Activated effector memory CD4-positive, alpha-beta T cell treated with Interleukin-2 at 50 U/mL for 16 hours (primary cell): ENCODE results near the gene OGDHL.
"Not testable (repeated sequence)": the region's sequence is repeated elsewhere in the genome, so short reads cannot be mapped to it uniquely, and the experiment has no call there.

ENCODE experiments used
- DNase-seq: peaks from one replicate; pipeline ENCODE4 v3.0.0-alpha.2; 2020

The OGDHL gene

GRCh38 chr10:49761789-49762565 is at the start of gene OGDHL:
Gene OGDHL, minus strand, starts transcription at chr10:49762323. Its CDS starts 3,731 bp downstream, at chr10:49758592.
- no peak for DNase-seq

GRCh38 chr10:49803988-49804387 is 41.9 kb upstream of the OGDHL start:
- DNase-seq, result no peak

- no peak for DNase-seq
Measured at GRCh38 chr10:49798275-49798674, 36.2 kb upstream of the OGDHL start.

DNA sequence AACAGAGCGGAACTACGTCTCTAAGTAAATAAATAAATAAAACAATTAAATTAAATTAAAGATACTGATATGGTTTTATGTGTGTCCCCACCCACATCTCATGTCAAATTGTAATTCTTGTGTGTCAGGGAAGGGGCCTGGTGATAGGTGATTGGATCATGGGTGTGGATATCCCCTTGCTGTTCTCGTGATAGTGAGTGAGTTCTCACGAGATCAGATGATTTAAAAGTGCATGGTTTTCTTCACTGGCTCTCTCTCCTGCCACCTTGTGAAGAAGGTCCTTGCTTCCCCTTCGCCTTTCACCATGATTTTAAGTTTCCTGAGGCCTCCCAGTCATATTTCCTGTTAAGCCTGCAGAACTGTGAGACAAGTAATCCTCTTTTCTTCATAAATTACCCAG is 29.0 kb upstream of the OGDHL start:
- no peak for DNase-seq

GRCh38 chr10:49784681-49785080 is 22.6 kb upstream of the OGDHL start:
- no peak for DNase-seq

DNA sequence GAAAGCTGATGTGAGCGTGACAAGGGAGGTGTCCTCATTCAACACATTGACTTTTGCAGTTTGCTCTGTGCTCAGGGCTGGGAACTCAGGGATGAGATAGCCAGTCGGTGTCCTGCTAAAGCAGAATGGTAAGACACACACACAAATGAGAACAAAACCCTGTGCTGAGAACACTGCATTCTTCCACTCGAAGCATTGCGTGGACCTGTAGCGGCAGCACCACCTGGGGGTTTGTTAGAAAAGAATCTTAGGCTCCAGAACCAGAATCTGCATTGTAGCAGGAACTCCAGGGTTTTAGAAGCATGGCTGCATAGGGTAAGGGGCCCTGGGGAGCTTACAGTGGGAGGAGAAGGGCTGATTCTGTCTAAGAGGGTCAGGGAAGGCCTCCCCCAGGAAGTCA is 21.5 kb upstream of the OGDHL start:
- DNase-seq, result no peak

- no peak for DNase-seq
Measured at GRCh38 chr10:49781247-49781646, 19.1 kb upstream of the OGDHL start.

- no peak for DNase-seq
Measured at GRCh38 chr10:49778197-49778596, 16.1 kb upstream of the OGDHL start.

DNA sequence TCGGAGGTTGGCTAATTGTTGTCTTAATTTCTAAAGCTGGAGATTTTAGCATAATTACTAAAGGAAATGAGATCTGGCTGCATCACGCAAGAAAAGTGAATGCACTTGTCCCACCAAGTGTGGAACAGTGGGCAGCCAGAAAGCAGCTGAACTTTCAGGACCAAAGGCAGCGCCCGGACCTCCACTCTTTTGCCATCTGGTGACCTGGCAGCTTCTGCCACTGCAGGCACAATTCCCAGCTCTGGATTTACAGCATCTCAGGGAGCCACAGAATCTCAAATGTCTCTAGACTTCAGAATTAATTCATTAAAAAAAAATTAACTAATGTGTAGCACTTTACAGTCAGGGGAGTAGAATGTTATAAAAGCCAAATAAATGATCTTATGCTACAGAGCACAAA is 14.7 kb upstream of the OGDHL start:
- DNase-seq, result no peak

- no peak for DNase-seq
Measured at GRCh38 chr10:49775014-49775413, 12.9 kb upstream of the OGDHL start.

DNA sequence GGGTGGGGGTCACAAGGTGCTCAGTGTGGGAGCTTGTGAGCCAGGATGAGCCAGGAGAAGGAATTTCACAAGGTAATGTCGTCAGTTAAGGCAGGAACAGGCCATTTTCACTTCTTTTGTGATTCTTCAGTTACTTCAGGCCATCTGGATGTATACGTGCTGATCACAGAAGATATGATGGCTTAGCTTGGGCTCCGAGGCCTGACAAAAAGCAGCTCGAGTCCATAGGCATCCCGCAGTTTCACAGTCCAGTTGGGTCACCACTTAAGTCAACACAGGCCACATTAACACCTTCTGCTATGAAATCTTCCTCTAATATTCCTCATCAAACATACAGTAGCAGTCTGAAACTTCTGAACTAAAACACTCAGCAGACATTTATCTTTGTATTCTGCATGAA is 10.8 kb upstream of the OGDHL start:
- DNase-seq, result not testable (repeated sequence)

GRCh38 chr10:49771046-49771445 is 8.9 kb upstream of the OGDHL start:
- DNase-seq, result not testable (repeated sequence)

GRCh38 chr10:49769692-49770091 is 7.6 kb upstream of the OGDHL start:
- no peak for DNase-seq

GRCh38 chr10:49768731-49769130 is 6.6 kb upstream of the OGDHL start:
- no peak for DNase-seq

- no peak for DNase-seq
Measured at GRCh38 chr10:49768329-49768728, 6.2 kb upstream of the OGDHL start.

DNA sequence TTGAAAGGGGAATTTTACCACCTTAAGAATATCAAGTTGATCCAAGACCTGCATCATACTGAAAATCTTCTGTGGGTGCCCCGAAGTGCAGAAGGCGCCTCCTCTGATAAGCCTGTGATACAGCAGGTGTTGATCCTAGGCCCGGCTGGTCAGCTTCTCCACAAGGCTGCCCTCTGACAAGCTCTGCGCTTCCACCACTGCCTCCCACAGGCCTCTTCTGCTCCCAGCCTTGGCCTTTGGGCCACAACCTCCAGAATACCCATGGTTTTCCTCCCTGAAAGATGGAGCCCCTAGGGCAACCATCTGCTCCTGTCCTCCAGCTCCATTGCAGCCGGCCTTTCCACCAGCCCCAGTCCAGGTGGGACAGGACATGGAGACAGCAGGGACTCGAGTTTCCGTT is 5.6 kb upstream of the OGDHL start:
- DNase-seq, result no peak

DNA sequence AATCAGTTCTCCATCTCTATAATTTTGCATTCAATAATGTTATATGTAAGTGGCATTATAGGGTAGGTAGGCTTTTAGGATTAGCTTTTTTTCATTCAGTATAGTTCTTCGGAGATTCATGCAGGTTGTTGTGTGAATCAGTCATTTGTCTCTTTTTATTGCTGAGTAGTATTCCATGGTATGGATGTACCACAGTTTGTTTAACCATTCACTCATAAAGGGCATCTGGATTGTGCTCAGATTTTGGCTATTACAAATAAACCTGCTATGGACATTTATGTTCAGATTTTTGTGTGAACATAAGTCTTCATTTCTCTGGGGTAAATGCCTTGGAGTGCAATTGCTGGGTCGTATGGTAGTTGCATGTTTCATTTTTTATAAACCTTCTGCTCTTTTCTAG is 4.4 kb upstream of the OGDHL start:
- no peak for DNase-seq

- no peak for DNase-seq
Measured at GRCh38 chr10:49762566-49762877, 399 bp upstream of the OGDHL start.

- DNase-seq, result no peak
Measured at GRCh38 chr10:49761201-49761788, 828 bp downstream of the OGDHL start.

GRCh38 chr10:49760789-49761188 is 1.3 kb downstream of the OGDHL start:
- DNase-seq, result no peak

DNA sequence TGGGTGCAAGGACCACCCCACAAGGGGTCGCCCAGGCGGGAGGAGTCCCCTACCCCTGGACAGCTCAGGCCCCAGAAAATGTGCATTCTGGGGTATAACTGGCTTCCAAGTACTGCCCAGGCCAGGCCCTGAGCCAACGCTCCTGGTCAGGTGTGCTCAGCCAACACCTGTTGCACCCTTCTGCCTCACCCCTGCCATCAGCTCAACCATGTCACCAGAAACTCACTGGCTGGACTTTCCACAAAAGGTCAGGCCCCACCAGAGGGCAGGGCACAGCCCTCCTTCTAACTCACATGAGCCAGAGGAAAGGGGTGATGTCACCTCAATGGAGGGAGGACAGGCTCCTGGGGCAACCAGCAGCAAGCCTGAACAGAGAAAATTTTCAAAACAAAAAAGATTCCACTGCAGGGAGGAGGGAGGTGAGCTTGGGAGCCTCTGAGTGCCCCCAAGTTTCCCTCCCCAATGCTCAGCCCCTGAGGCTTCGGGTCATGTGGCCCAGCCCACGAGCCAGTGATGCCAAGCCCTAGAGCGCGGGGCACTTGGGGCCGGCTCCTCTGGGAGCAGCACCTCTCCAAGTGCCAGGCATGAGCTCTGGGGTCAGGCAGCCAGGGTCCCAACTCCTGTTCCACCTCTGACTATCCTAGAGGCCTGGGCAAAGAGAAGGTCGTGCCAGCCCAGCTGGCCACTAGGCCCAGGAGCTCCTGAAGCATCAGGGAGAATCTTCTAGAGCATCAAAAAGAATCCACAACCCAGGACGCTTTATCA is 2.2 kb downstream of the OGDHL start:
- no peak for DNase-seq

DNA sequence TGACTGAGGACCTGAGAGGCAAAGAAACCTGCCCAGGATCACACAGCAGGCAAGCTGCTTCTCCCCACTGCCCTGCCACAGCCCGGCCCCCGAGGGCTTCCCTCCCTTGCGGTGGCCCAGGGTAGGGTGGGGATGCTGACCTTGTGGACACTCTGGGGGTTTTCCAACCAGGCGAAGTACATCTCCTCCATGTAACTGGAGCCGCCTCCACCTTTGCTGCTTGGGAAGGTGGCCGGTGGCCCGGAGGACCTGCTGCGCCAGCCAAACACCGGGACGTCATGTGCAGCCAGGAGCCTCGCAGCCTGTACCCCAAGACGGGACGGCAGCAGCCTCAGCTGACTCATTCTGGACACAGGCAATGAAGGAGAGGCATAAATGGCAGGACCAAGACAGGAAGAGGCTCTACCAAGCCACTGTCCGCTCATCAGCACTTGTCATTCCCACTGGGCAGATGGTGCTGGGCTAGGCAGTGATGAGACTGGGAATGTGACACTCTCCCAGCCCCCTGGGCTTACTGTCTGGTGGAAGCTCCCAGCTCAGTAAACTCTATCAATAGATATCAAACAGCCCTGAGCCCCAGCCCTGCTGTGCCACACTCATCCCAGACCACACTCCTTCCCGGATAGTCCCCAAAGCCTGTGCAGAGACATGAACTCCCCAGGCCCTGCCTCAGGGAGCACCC is 3.7 kb downstream of the OGDHL start:
- DNase-seq, result no peak

DNA sequence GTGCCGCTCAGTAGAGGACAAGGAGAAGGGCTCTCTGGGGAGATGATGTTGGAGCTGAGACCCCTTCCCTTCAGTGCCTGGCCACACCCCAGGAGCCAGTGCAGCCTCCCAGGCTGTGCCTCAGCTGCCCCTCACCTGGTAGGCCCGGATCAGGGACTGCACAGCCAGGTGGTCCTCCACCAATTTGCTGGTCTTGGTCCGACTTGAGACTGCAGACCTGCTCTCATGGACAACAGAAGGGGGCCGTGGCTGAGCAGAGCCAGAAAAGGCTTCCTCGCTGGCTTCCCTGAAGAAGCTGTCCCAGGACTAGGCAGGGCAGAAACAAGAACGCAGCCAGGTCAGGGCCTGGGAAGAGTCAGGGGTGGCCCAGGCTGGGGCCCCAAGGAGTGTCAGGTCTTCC is 5.5 kb downstream of the OGDHL start:
- DNase-seq, result no peak

DNA sequence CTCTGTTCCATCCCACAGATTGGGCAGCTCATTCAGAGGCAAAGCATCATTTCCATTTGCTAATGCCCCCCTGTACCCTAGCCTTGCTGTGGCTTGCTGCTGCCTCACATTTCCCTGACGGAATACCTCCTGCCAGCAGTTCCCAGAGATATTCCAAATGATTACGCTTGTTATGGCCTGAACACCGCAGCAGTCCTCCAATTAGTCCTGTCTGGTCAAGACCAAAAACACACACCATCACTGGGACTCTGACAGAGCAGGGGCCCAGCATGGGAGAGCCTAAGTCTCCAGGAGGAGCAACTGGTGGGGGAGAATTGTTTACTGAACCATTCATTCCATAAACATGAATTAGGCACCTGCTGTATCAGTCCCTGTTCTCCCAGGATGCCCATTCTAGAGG is 6.1 kb downstream of the OGDHL start:
- DNase-seq, result no peak
